SK-N-SH (cell line): ENCODE measurements around the gene SYNE3. TPM values are rescaled to one million over a fixed set of nuclear protein-coding genes. Genes with fewer than 3 reads are reported as not detected.

Experiments
- CTCF ChIA-PET: fragments of 300-600, 350-600 bp; formaldehyde crosslinking; extraction: SDS; loops from one replicate; lab custom pipeline; 2021; lab: Yijun Ruan, JAX
- POLR2A ChIA-PET: fragments of 350-600 bp; sonication (Branson Sonifier 250); formaldehyde crosslinking; extraction: SDS; loops from one replicate; lab custom pipeline; 2020; ENCODE audit warnings: antibody characterized with exemption, inconsistent platforms; lab: Yijun Ruan, JAX
- DNase-seq: peaks from one replicate; pipeline ENCODE4 v3.0.0; 2012
- H2AFZ ChIP-seq: fragments of 200-600 bp; sonication (generic); 2 replicates; pipeline ENCODE4 v1.8.1; 2016; ENCODE audit warnings: antibody characterized with exemption, mild to moderate bottlenecking, low read depth
- H3F3A ChIP-seq: fragments of 200-600 bp; sonication (generic); replicated peaks from 2 replicates; pipeline ENCODE3; 2016; ENCODE audit warnings: antibody characterized with exemption, mild to moderate bottlenecking; ENCODE audit not compliant: insufficient read depth
- H3K27ac ChIP-seq, 2 experiments: fragments of 200-500 bp in 1 of 2; fragments of 200-600 bp in 1 of 2; sonication (Bioruptor generic) in 1 of 2; sonication (generic), shearing (Covaris generic) in 1 of 2; 2 replicates each; pipeline versions ENCODE4 v1.5.1 to v1.6.1; 2014 to 2016; ENCODE audit warnings: low read depth in 2 of 2, inconsistent platforms in 1 of 2, low read length in 1 of 2, mild to moderate bottlenecking in 1 of 2, mixed read lengths in 1 of 2
- H3K27me3 ChIP-seq: fragments of 200-600 bp; sonication (generic), shearing (Covaris generic); 2 replicates; pipeline ENCODE4 v1.6.1; 2016; ENCODE audit warnings: mixed run types; ENCODE audit not compliant: insufficient read depth
- H3K36me3 ChIP-seq, 2 experiments: fragments of 200-500 bp in 1 of 2; fragments of 200-600 bp in 1 of 2; sonication (Bioruptor generic) in 1 of 2; sonication (generic) in 1 of 2; replicated peaks in 1 of 2; 2 replicates each; pipeline versions ENCODE3 to v1.5.1; 2014 to 2016; ENCODE audit warnings: low read length in 1 of 2, mild to moderate bottlenecking in 1 of 2; ENCODE audit not compliant: insufficient read depth in 2 of 2, control insufficient read depth in 1 of 2
- H3K4me1 ChIP-seq, 2 experiments: fragments of 200-500 bp in 1 of 2; fragments of 200-600 bp in 1 of 2; sonication (Bioruptor generic) in 1 of 2; sonication (generic), shearing (Covaris generic) in 1 of 2; 2 replicates each; pipeline versions ENCODE4 v1.5.1 to v1.6.1; 2014 to 2016; ENCODE audit warnings: low read depth in 1 of 2, low read length in 1 of 2, mixed run types in 1 of 2; ENCODE audit not compliant: insufficient read depth in 2 of 2, control insufficient read depth in 1 of 2
- H3K4me2 ChIP-seq: fragments of 200-600 bp; sonication (generic), shearing (Covaris generic); 2 replicates; pipeline ENCODE4 v1.6.1; 2017; ENCODE audit warnings: mixed run types
- H3K4me3 ChIP-seq, 2 experiments: fragments of 200-500 bp in 1 of 2; fragments of 200-600 bp in 1 of 2; sonication (Bioruptor generic) in 1 of 2; sonication (generic), shearing (Covaris generic) in 1 of 2; 2 replicates each; pipeline versions ENCODE4 v1.5.1 to v1.8.1; 2014 to 2016; ENCODE audit warnings: low read depth in 2 of 2, inconsistent platforms in 1 of 2, low read length in 1 of 2, mild to moderate bottlenecking in 1 of 2, mixed read lengths in 1 of 2, moderate library complexity in 1 of 2
- H3K79me2 ChIP-seq: fragments of 200-600 bp; sonication (generic); 2 replicates; pipeline ENCODE4 v1.8.1; 2017; ENCODE audit warnings: mild to moderate bottlenecking; ENCODE audit not compliant: insufficient read depth
- H3K9ac ChIP-seq: fragments of 200-600 bp; sonication (generic); 2 replicates; pipeline ENCODE4 v1.6.1; 2017; ENCODE audit warnings: mixed run types
- H3K9me2 ChIP-seq: fragments of 200-600 bp; sonication (generic); 2 replicates; pipeline ENCODE4 v1.6.1; 2017; ENCODE audit warnings: mixed run types
- H3K9me3 ChIP-seq: fragments of 200-600 bp; sonication (generic); 2 replicates; pipeline ENCODE4 v1.6.1; 2017; ENCODE audit warnings: mixed run types, mild to moderate bottlenecking, moderate library complexity
- H4K20me1 ChIP-seq: fragments of 200-600 bp; sonication (generic); 2 replicates; pipeline ENCODE4 v1.6.1; 2017; ENCODE audit warnings: mild to moderate bottlenecking, mixed run types; ENCODE audit not compliant: insufficient read depth
- CHD2 ChIP-seq: fragments of 150-350 bp; IDR thresholded peaks from 2 replicates; pipeline ENCODE4 v1.6.1; 2018; ENCODE audit warnings: low read length; ENCODE audit not compliant: partially characterized antibody
- CTCF ChIP-seq: fragments of 200-600 bp; sonication (generic); IDR thresholded peaks from 2 replicates; pipeline ENCODE4 v1.6.1; 2017; ENCODE audit warnings: antibody characterized with exemption, mild to moderate bottlenecking, moderate library complexity
- ELF1 ChIP-seq: IDR thresholded peaks from 2 replicates; pipeline ENCODE4 v1.4.0; 2012
- EZH2phosphoT487 ChIP-seq: fragments of 200-600 bp; sonication (generic); IDR thresholded peaks from 2 replicates; pipeline ENCODE4 v1.6.1; 2017; ENCODE audit warnings: low read depth, mixed run types, mild to moderate bottlenecking, antibody characterized with exemption, moderate library complexity, borderline replicate concordance
- FOXM1 ChIP-seq: IDR thresholded peaks from 2 replicates; pipeline ENCODE4 v1.4.0; 2012; ENCODE audit warnings: low read depth, mild to moderate bottlenecking
- GABPA ChIP-seq: IDR thresholded peaks from 2 replicates; pipeline ENCODE4 v1.4.0; 2012; ENCODE audit warnings: low read depth, mild to moderate bottlenecking
- MEF2A ChIP-seq: IDR thresholded peaks from 2 replicates; pipeline ENCODE4 v1.4.0; 2012; ENCODE audit warnings: low read depth, borderline replicate concordance
- MXI1 ChIP-seq: IDR thresholded peaks from 2 replicates; pipeline ENCODE4 v1.6.1; 2012; ENCODE audit warnings: mild to moderate bottlenecking, low read depth, low read length, improper control_type of control experiment
- NFIC ChIP-seq: IDR thresholded peaks from 2 replicates; pipeline ENCODE4 v1.4.0; 2012; ENCODE audit warnings: borderline replicate concordance
- NRF1 ChIP-seq: IDR thresholded peaks from 2 replicates; pipeline ENCODE4 v1.6.1; 2012; ENCODE audit warnings: low read depth, mild to moderate bottlenecking, low read length
- REST ChIP-seq: IDR thresholded peaks from 2 replicates; pipeline ENCODE4 v1.6.1; 2012; ENCODE audit warnings: mild to moderate bottlenecking, low read depth, low read length, moderate library complexity
- RFX5 ChIP-seq: IDR thresholded peaks from 2 replicates; pipeline ENCODE4 v1.6.1; 2012; ENCODE audit warnings: mild to moderate bottlenecking, improper control_type of control experiment, low read length
- SIN3A ChIP-seq: IDR thresholded peaks from 2 replicates; pipeline ENCODE4 v1.6.1; 2012; ENCODE audit warnings: low read depth, mild to moderate bottlenecking, low read length, moderate library complexity, borderline replicate concordance
- TEAD4 ChIP-seq: IDR thresholded peaks from 2 replicates; pipeline ENCODE4 v1.4.0; 2012; ENCODE audit warnings: mild to moderate bottlenecking, borderline replicate concordance; ENCODE audit not compliant: insufficient read depth
- WGBS: methylation state at CpG from one replicate; pipeline ENCODE4 v1.1.6; 2017; ENCODE audit warnings: low lambda C conversion rate; 5-methylcytosine and 5-hydroxymethylcytosine counted together
- polyA plus RNA-seq, 3 experiments: library from polyadenylated mRNA; depleted of rRNA; stranded (reverse); fragments of >200 nt; gene quantifications; 2 replicates each; pipeline ENCODE4 v1.2.3, GENCODE V29; 2012

SYNE3 gene
- polyA plus RNA-seq, 1 of the 3 experiments (the other 2 are of a cell fraction): 2.0 TPM

GRCh38 chr14:95531969-95532368, 15.5 kb upstream of the SYNE3 start:
- POLR2A ChIA-PET: no interaction called here
- WGBS: 32% methylated on average over 3 of the region's 3 CpGs
- Histone ChIP-seq H3K9me2 (no peaks in the 10 kb centered on the region), H3K4me3 (peak overlapping the region; percentile 91 to 95; a peak in 3 of 4 replicates), H2AFZ (no peak overlapping the region), H3K79me2 (peaks cover 83% of the 10 kb centered on the region), H3F3A (peaks cover 15% of the 10 kb centered on the region), H3K4me1 (peaks cover 28 to 36% of the 10 kb centered on the region in 2 experiments), H3K27me3 (no peaks in the 10 kb centered on the region), H4K20me1 (peaks cover 27% of the 10 kb centered on the region), H3K4me2 (peak overlapping the region; percentile 95), H3K9ac (peak overlapping the region; percentile 87; the same call in 1 of the 2 replicates), H3K36me3 (peaks cover 18 to 21% of the 10 kb centered on the region in 2 experiments), H3K27ac (peak overlapping the region in 1 of 2 experiments; percentile 94; a peak in 3 of 4 replicates), H3K9me3 (no peaks in the 10 kb centered on the region)
- TF ChIP-seq NRF1: no peak
- DNase-seq: no peak
- CTCF ChIA-PET: interaction anchor here (15.5 kb wide), 1 partner anchor 88 kb away, joined by 254 read pairs; no protein-coding TSS in a partner anchor

GRCh38 chr14:95531473-95531872, 15.0 kb upstream of the SYNE3 start:
- CTCF ChIA-PET: interaction anchor here (15.5 kb wide), 1 partner anchor 88 kb away, joined by 254 read pairs; no protein-coding TSS in a partner anchor
- H3K36me3 ChIP-seq: peaks cover 18 to 21% of the 10 kb centered on the region in 2 experiments
- peak overlapping the region in 1 of 2 experiments; percentile 94; a peak in 2 of 4 replicates for H3K27ac ChIP-seq
- no peaks in the 10 kb centered on the region for H3K9me3 ChIP-seq
- peak overlapping the region; percentile 95 for H3K4me2 ChIP-seq
- no peaks in the 10 kb centered on the region for H3K27me3 ChIP-seq
- H2AFZ ChIP-seq: no peak overlapping the region
- no peaks in the 10 kb centered on the region for H3K9me2 ChIP-seq
- 40% methylated on average over 3 of the region's 3 CpGs for WGBS
- DNase-seq: no peak
- H3K4me3 ChIP-seq: no peak overlapping the region
- peaks cover 18% of the 10 kb centered on the region for H3F3A ChIP-seq
- TF ChIP-seq ELF1: no peak
- no peak for TF ChIP-seq RFX5
- TF ChIP-seq SIN3A: no peak
- TF ChIP-seq CTCF: no peak
- no peak for TF ChIP-seq REST
- TF ChIP-seq EZH2phosphoT487: no peak
- TF ChIP-seq CHD2: no peak
- no peak for TF ChIP-seq MXI1
- no peak for TF ChIP-seq FOXM1
- no peak for TF ChIP-seq TEAD4
- TF ChIP-seq GABPA: no peak
- no peak; the same call in 1 of the 2 replicates for TF ChIP-seq NFIC
- no peak for TF ChIP-seq MEF2A
- peaks cover 23 to 31% of the 10 kb centered on the region in 2 experiments for H3K4me1 ChIP-seq
- peaks cover 78% of the 10 kb centered on the region for H3K79me2 ChIP-seq
- POLR2A ChIA-PET: no interaction called here
- peak overlapping the region; percentile 87; the same call in 1 of the 2 replicates for H3K9ac ChIP-seq
- peaks cover 23% of the 10 kb centered on the region for H4K20me1 ChIP-seq
